GM19328 (cell line): Measurements from ENCODE around the gene SLC6A15.

Experiments used
- ATAC-seq: cut with Tn5 transposase; IDR thresholded peaks from one replicate; pipeline ENCODE4 v1.9.1; 2021; ENCODE audit warnings: mild to moderate bottlenecking, moderate library complexity; ENCODE audit not compliant: unreplicated experiment

The SLC6A15 gene

GRCh38 chr12:84912198-84913128, at the start of gene SLC6A15:
Gene SLC6A15 (minus strand): TSS chr12:84912799. CDS start chr12:84892120, 20,679 bp downstream.
- no peak for ATAC-seq

DNA sequence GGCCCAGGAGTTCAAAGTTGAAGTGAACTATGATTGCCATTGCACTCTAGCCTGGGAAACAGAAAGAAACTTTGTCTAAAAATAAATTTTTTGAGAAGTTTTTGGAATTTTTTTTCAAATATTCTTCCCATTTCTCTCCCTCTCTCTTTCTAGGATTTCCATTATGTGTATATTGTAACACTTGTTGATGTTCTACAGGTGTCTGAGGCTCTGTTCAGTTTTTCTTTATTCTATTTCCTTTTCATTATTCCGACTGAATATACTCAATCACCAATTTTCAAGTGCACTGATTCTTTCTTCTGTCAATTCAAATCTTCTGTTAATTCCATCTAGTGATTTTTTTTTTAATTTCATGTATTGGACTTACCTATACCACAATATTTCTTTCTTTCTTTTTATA, 48.3 kb upstream of the SLC6A15 start:
- ATAC-seq, result no peak

- no peak for ATAC-seq
Measured at GRCh38 chr12:84955298-84955697, 42.7 kb upstream of the SLC6A15 start.

DNA sequence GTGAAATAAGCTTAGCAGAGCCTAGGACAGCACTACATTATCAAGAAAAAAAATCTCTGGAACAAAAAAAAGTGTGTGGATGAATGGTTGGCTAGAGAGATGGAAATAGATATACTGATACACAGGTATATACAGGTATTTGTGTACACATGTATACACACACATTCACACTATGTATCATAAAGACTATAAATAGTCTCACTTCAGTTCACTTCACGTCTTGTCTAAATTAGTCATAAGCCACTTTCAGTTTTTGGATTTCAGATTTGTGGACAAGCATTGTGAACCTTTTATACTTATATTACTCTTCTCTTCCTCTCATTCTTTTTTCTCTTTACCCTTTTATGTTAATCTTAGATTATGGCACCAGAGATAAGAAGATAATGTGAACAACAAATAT, 41.8 kb upstream of the SLC6A15 start:
- no peak for ATAC-seq

GRCh38 chr12:84950971-84951546, 38.5 kb upstream of the SLC6A15 start:
- no peak for ATAC-seq

- no peak for ATAC-seq
Measured at GRCh38 chr12:84946753-84947152, 34.2 kb upstream of the SLC6A15 start.

DNA sequence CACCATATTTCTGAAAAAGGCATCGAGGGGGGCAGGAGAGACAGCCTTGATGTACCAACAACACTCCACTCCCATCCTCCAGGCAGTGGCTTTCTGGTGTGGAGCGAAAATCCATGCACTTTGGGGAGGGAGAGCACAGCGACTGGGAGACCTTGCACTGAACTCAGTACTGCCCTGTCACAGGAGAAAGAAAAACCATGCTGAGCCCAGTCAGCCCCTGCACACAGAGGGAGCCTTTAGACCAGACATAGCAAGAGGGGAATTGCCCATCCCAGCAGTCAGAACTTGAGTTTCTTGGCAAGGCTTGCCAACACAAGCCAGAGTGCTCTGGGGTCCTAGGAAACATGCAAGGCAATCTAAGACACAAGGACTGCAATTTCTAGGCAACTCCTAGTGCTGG, 24.8 kb upstream of the SLC6A15 start:
- no peak for ATAC-seq

DNA sequence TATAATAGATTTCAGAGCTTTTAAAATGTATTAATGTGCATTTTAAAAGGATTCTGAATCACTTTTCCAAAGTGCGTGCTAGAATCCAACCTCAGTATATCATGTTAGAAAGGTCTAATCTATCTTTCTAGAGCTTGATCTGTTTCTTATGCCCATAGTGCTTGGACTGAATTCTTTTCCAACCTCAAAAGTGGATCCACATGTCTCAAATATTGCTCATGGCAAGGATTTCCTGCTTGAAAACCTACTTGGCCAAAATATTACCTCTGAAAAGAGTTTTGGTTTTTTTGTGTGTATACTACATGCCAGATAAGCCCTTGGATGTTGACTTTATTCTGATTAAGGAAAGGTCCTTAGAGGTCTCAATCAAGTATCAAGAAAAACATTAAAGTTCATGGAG, 16.9 kb upstream of the SLC6A15 start:
- ATAC-seq, result no peak

GRCh38 chr12:84924981-84925380, 12.4 kb upstream of the SLC6A15 start:
- no peak for ATAC-seq

GRCh38 chr12:84922693-84923092, 10.1 kb upstream of the SLC6A15 start:
- no peak for ATAC-seq

DNA sequence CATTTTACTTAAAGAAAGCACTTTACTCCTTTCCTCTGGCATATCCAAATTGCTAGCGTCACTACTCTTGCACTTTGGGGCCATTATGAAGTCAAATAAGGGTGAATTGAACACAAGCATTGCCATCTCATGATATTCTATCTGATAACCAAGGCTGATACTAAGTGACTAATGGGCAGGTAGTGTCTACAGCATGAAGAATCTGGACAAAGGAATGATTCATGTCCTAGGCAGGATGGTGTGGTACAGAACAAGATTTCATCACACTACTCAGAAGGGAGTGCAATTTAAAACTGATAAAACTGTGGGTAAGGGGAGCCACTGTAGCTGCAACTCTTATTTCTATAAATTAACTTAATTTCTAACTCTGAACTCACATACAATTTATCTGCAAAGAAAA, 7.7 kb upstream of the SLC6A15 start:
- no peak for ATAC-seq

DNA sequence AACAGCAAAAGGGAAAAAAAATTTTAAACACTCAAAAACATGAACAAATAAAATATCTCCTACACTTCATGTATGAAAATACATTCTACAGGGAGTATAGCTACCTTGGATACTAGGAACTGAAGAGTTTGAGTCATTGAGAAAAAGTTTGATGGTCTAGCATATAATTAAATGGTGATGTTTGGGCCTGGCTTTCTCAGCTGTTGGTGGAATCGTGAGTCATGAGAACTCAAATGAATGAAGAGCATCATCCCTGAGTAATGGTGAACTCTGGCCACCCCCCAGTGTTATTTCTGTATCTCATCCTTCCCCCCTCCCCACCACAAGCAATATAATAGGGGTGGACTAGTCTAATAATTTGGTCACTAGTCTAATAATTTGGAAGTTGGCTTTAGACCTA, 6.7 kb upstream of the SLC6A15 start:
- ATAC-seq, result no peak

GRCh38 chr12:84913129-84913515, 523 bp upstream of the SLC6A15 start:
- ATAC-seq, result no peak

- ATAC-seq, result no peak
Measured at GRCh38 chr12:84911271-84912197, 1.1 kb downstream of the SLC6A15 start.

DNA sequence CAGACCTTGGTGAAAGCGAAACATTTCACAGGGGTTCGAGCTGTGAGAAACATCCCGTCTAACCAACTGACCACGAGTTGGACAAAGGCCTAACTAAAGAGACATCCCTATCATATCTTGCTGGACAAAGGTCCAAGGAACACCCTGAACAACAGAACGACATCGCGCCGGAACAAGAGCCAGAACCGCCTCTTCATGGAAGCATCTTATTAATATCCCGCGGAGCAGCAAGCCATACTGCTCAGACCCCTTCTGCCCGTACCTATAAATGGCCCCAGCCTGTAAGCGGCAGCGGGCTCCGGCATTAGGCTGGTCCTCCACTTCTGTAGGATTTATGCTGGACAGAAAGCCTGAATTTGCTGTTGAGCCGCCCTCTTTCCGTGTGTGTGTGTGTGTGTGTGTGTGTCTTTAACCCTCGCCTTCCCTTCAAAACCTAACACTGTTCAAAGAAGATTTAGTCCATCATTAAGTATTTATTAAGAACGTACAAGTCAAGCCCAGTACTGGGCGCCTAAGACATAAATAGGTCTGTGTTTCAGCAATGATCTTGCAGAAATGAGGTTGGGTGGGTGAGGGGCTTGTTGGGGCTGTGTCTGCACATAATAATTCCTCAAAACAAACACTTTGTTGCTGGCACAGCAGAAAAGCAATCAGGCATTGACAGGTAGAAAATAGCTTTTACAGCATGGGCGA, 1.9 kb downstream of the SLC6A15 start:
- no peak for ATAC-seq

DNA sequence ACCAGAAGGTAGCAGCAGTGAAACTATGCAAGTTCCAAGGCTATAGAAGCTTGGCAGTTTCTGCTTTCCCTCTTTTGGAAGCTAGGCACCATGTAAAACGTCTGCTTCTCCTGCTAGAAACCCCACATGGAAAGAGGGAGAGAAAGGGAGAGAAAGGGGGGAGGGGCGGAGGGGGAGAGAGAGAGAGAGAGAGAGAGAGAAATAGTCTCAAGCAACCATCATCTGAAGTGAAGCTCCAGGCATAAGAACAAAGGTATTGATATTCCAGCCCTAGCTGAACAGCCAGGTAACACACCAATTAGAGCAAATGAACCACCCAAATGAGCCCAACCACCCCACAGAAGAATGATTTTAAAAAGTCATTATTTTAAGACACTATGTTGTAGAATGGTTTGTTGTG, 8.5 kb downstream of the SLC6A15 start:
- no peak for ATAC-seq

GRCh38 chr12:84891106-84891838, 21.3 kb downstream of the SLC6A15 start:
- no peak for ATAC-seq

DNA sequence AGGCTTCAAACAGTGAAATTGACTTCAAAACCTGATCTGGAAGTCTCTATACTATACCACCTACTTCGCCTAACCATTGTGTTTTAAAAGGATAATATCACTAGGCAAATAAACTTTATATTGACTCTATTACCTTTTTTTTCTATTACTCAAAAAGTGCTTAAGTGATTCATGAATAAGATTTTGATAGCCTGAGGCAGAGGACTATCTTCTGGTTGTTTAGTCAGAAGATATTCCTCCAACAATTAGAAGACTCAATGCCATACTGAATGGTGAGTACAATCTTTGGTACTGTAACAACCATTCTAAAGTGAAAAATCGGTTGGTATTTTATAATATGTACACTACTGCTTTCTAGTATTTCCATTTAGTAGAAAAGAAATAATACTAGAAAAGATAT, 22.8 kb downstream of the SLC6A15 start:
- ATAC-seq, result no peak

- no peak for ATAC-seq
Measured at GRCh38 chr12:84888861-84889260, 23.7 kb downstream of the SLC6A15 start.

DNA sequence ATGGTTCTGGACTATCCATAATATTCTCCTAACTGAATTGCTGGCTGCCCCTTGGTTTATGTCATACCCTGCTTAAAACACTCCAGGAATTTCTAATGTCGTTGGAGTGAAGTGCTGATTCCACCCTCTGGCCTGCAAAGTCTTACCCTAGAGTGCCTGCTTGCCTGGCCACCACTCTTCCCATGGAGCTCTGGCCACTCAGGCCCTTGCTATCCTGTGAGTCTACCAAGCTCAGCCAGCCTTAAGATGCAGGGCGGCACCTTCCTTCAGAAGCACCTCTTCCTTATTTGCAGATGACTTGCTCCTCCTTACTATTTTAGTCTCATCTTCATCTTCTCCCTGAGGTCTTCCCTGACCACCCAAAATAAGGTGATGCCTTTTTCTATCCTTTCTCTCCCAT, 35.3 kb downstream of the SLC6A15 start:
- ATAC-seq, result no peak
